C4-2B (cell line): ENCODE data around the gene SPATA6.

Experiments used
- CTCF ChIP-seq: fragments of 450-650 bp; conservative IDR thresholded peaks from 2 replicates; pipeline ENCODE4 v1.5.1; 2017; ENCODE audit warnings: mild to moderate bottlenecking
- ZFX ChIP-seq: fragments of 450-650 bp; IDR thresholded peaks from 2 replicates; pipeline ENCODE4 v1.6.1; 2017

GRCh38 chr1:48246727-48247126 lies 225.3 kb downstream of the SPATA6 start:
- TF ChIP-seq CTCF, result no peak
- no peak for TF ChIP-seq ZFX
